ENCODE results near the gene MCRIP2.
A peak's percentile ranks its signal among the peaks of the same experiment; 100 is the strongest.

DNA sequence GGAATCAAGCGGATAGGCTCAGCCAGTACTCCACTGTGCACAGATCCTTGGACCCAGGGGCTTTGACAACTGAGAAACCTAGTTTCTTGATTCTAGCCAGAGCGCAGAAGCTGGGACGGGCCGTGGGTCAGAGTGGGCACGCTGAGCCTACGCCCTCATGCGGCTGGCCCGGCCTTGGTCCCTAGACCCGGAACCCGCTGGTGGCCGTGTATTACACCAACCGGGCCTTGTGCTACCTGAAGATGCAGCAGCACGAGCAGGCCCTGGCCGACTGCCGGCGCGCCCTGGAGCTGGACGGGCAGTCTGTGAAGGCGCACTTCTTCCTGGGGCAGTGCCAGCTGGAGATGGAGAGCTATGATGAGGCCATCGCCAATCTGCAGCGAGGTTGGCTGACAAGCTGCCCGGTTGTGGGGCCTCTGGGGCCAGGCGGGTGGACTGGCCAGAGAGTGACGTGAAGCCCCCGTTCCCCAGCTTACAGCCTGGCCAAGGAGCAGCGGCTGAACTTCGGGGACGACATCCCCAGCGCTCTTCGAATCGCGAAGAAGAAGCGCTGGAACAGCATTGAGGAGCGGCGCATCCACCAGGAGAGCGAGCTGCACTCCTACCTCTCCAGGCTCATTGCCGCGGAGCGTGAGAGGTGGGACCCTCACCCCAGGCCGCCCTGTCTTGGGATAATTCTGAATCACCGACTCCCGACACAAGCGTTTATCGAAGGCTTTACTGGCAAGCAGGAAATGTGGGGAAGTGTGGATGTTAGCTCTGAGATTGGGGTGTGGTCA, 39.5 kb downstream of the MCRIP2 start:
- TF ChIP-seq, protein P1, sequence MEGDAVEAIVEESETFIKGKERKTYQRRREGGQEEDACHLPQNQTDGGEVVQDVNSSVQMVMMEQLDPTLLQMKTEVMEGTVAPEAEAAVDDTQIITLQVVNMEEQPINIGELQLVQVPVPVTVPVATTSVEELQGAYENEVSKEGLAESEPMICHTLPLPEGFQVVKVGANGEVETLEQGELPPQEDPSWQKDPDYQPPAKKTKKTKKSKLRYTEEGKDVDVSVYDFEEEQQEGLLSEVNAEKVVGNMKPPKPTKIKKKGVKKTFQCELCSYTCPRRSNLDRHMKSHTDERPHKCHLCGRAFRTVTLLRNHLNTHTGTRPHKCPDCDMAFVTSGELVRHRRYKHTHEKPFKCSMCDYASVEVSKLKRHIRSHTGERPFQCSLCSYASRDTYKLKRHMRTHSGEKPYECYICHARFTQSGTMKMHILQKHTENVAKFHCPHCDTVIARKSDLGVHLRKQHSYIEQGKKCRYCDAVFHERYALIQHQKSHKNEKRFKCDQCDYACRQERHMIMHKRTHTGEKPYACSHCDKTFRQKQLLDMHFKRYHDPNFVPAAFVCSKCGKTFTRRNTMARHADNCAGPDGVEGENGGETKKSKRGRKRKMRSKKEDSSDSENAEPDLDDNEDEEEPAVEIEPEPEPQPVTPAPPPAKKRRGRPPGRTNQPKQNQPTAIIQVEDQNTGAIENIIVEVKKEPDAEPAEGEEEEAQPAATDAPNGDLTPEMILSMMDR (conservative IDR thresholded peaks at IDR 0.05 in 1 of 2, IDR thresholded peaks at IDR 0.05 in 1 of 2; ENCODE audit: extremely low read depth in 1 of 2, insufficient read depth in 1 of 2, low read depth in 1 of 2, low read length in 2 of 2): peak in 1 of 2 donors; percentile 32
- no peak for TF ChIP-seq EZH2 (IDR thresholded peaks at IDR 0.05; ENCODE audit: borderline replicate concordance, low read length)

Measured in mammary epithelial cell (primary cell).